ENCODE measurements around the gene NCOA3. TPM values are rescaled to one million over a fixed set of nuclear protein-coding genes. Genes with fewer than 3 reads are reported as not detected.
"Not testable (repeated sequence)": the region's sequence is repeated elsewhere in the genome, so short reads cannot be mapped to it uniquely, and the experiment has no call there.

Gene NCOA3
- polyA plus RNA-seq, 1 donor = 16.4 TPM

GRCh38 chr20:47580686-47581085 is 79.0 kb downstream of the NCOA3 start:
- H3K36me3 ChIP-seq (ENCODE audit: control insufficient read depth, insufficient read depth, low read length); H3K27ac ChIP-seq (ENCODE audit: low read length); DNase-seq; H3K9me3 ChIP-seq (ENCODE audit: control insufficient read depth, low read depth, low read length); H3K27me3 ChIP-seq (ENCODE audit: control insufficient read depth, insufficient read depth, low read length); H3K4me3 ChIP-seq (ENCODE audit: low read length): not testable (repeated sequence)
- 100% methylated on average over 1 of the region's 7 CpGs for WGBS (ENCODE audit: insufficient coverage, low lambda C conversion rate)
- peaks cover 16% of the 10 kb centered on the region for H3K4me1 ChIP-seq (ENCODE audit: control insufficient read depth, insufficient read depth, low read length)

GRCh38 chr20:47581090-47581489 is 79.4 kb downstream of the NCOA3 start:
- Histone ChIP-seq H3K36me3 (ENCODE audit: control insufficient read depth, insufficient read depth, low read length) (peaks cover 3% of the 10 kb centered on the region), H3K27ac (ENCODE audit: low read length) (no peak overlapping the region), H3K9me3 (ENCODE audit: control insufficient read depth, low read depth, low read length) (no peaks in the 10 kb centered on the region), H3K27me3 (ENCODE audit: control insufficient read depth, insufficient read depth, low read length) (no peaks in the 10 kb centered on the region), H3K4me3 (ENCODE audit: low read length) (no peak overlapping the region), H3K4me1 (ENCODE audit: control insufficient read depth, insufficient read depth, low read length) (peaks cover 11% of the 10 kb centered on the region)
- no peak for DNase-seq
- 67% methylated on average over 1 of the region's 2 CpGs for WGBS (ENCODE audit: insufficient coverage, low lambda C conversion rate)

- Histone ChIP-seq H3K4me1 (ENCODE audit: control insufficient read depth, insufficient read depth, low read length) (no peaks in the 10 kb centered on the region), H3K9me3 (ENCODE audit: control insufficient read depth, low read depth, low read length) (no peaks in the 10 kb centered on the region), H3K36me3 (ENCODE audit: control insufficient read depth, insufficient read depth, low read length) (peaks cover 3% of the 10 kb centered on the region), H3K4me3 (ENCODE audit: low read length) (no peak overlapping the region), H3K27me3 (ENCODE audit: control insufficient read depth, insufficient read depth, low read length) (no peaks in the 10 kb centered on the region), H3K27ac (ENCODE audit: low read length) (no peak overlapping the region)
- no peak for DNase-seq
- no CpG with 5 or more reads among the region's 2 CpGs for WGBS (ENCODE audit: insufficient coverage, low lambda C conversion rate)
Measured at GRCh38 chr20:47583551-47583950, 81.9 kb downstream of the NCOA3 start.

- Histone ChIP-seq H3K36me3 (ENCODE audit: control insufficient read depth, insufficient read depth, low read length) (peaks cover 3% of the 10 kb centered on the region), H3K9me3 (ENCODE audit: control insufficient read depth, low read depth, low read length) (no peaks in the 10 kb centered on the region)
- 93% methylated on average over 2 of the region's 10 CpGs for WGBS (ENCODE audit: insufficient coverage, low lambda C conversion rate)
Measured at GRCh38 chr20:47585087-47585747, 83.5 kb downstream of the NCOA3 start.

GRCh38 chr20:47586649-47587294 is 85.1 kb downstream of the NCOA3 start:
- no peak for DNase-seq
- Histone ChIP-seq H3K36me3 (ENCODE audit: control insufficient read depth, insufficient read depth, low read length) (peaks cover 3% of the 10 kb centered on the region), H3K27me3 (ENCODE audit: control insufficient read depth, insufficient read depth, low read length) (no peaks in the 10 kb centered on the region), H3K4me3 (ENCODE audit: low read length) (no peak overlapping the region), H3K9me3 (ENCODE audit: control insufficient read depth, low read depth, low read length) (no peaks in the 10 kb centered on the region), H3K27ac (ENCODE audit: low read length) (no peak overlapping the region), H3K4me1 (ENCODE audit: control insufficient read depth, insufficient read depth, low read length) (no peaks in the 10 kb centered on the region)
- 86% methylated on average over 1 of the region's 6 CpGs for WGBS (ENCODE audit: insufficient coverage, low lambda C conversion rate)

More at GRCh38 chr20:47585087-47585747, 83.5 kb downstream of the NCOA3 start:
- no peak overlapping the region for H3K27ac ChIP-seq (ENCODE audit: low read length)
- H3K27me3 ChIP-seq (ENCODE audit: control insufficient read depth, insufficient read depth, low read length) = no peaks in the 10 kb centered on the region
- H3K4me1 ChIP-seq (ENCODE audit: control insufficient read depth, insufficient read depth, low read length) = no peaks in the 10 kb centered on the region
- H3K4me3 ChIP-seq (ENCODE audit: low read length) = no peak overlapping the region
- no peak for DNase-seq

GRCh38 chr20:47588158-47588557 is 86.5 kb downstream of the NCOA3 start:
- Histone ChIP-seq H3K27ac (ENCODE audit: low read length) (no peak overlapping the region), H3K9me3 (ENCODE audit: control insufficient read depth, low read depth, low read length) (no peaks in the 10 kb centered on the region), H3K4me1 (ENCODE audit: control insufficient read depth, insufficient read depth, low read length) (no peaks in the 10 kb centered on the region), H3K27me3 (ENCODE audit: control insufficient read depth, insufficient read depth, low read length) (no peaks in the 10 kb centered on the region), H3K36me3 (ENCODE audit: control insufficient read depth, insufficient read depth, low read length) (peaks cover 3% of the 10 kb centered on the region), H3K4me3 (ENCODE audit: low read length) (no peak overlapping the region)
- WGBS (ENCODE audit: insufficient coverage, low lambda C conversion rate) = no CpG with 5 or more reads among the region's 8 CpGs
- DNase-seq = no peak

GRCh38 chr20:47591231-47591630 is 89.5 kb downstream of the NCOA3 start:
- Histone ChIP-seq H3K4me3 (ENCODE audit: low read length) (no peak overlapping the region), H3K9me3 (ENCODE audit: control insufficient read depth, low read depth, low read length) (no peaks in the 10 kb centered on the region)
- WGBS (ENCODE audit: insufficient coverage, low lambda C conversion rate) = 83% methylated on average over 1 of the region's 1 CpG

GRCh38 chr20:47594157-47594556 is 92.5 kb downstream of the NCOA3 start:
- no peak overlapping the region for H3K27ac ChIP-seq (ENCODE audit: low read length)
- H3K27me3 ChIP-seq (ENCODE audit: control insufficient read depth, insufficient read depth, low read length) = no peaks in the 10 kb centered on the region
- DNase-seq = no peak
- no peaks in the 10 kb centered on the region for H3K9me3 ChIP-seq (ENCODE audit: control insufficient read depth, low read depth, low read length)
- H3K36me3 ChIP-seq (ENCODE audit: control insufficient read depth, insufficient read depth, low read length) = no peaks in the 10 kb centered on the region
- H3K4me3 ChIP-seq (ENCODE audit: low read length) = no peak overlapping the region
- WGBS (ENCODE audit: insufficient coverage, low lambda C conversion rate) = 92% methylated on average over 2 of the region's 6 CpGs
- no peaks in the 10 kb centered on the region for H3K4me1 ChIP-seq (ENCODE audit: control insufficient read depth, insufficient read depth, low read length)

More at GRCh38 chr20:47591231-47591630, 89.5 kb downstream of the NCOA3 start:
- no peak for DNase-seq
- Histone ChIP-seq H3K27ac (ENCODE audit: low read length) (no peak overlapping the region), H3K27me3 (ENCODE audit: control insufficient read depth, insufficient read depth, low read length) (no peaks in the 10 kb centered on the region), H3K4me1 (ENCODE audit: control insufficient read depth, insufficient read depth, low read length) (no peaks in the 10 kb centered on the region), H3K36me3 (ENCODE audit: control insufficient read depth, insufficient read depth, low read length) (no peaks in the 10 kb centered on the region)

- H3K9me3 ChIP-seq (ENCODE audit: control insufficient read depth, low read depth, low read length); H3K4me3 ChIP-seq (ENCODE audit: low read length); H3K27me3 ChIP-seq (ENCODE audit: control insufficient read depth, insufficient read depth, low read length); H3K27ac ChIP-seq (ENCODE audit: low read length); H3K36me3 ChIP-seq (ENCODE audit: control insufficient read depth, insufficient read depth, low read length); H3K4me1 ChIP-seq (ENCODE audit: control insufficient read depth, insufficient read depth, low read length); DNase-seq: not testable (repeated sequence)
- WGBS (ENCODE audit: insufficient coverage, low lambda C conversion rate) = no CpG with 5 or more reads among the region's 10 CpGs
Measured at GRCh38 chr20:47595138-47595537, 93.5 kb downstream of the NCOA3 start.

- DNase-seq = no peak
- Histone ChIP-seq H3K4me3 (ENCODE audit: low read length) (no peak overlapping the region), H3K27me3 (ENCODE audit: control insufficient read depth, insufficient read depth, low read length) (no peaks in the 10 kb centered on the region), H3K9me3 (ENCODE audit: control insufficient read depth, low read depth, low read length) (no peaks in the 10 kb centered on the region), H3K27ac (ENCODE audit: low read length) (no peak overlapping the region), H3K36me3 (ENCODE audit: control insufficient read depth, insufficient read depth, low read length) (no peaks in the 10 kb centered on the region), H3K4me1 (ENCODE audit: control insufficient read depth, insufficient read depth, low read length) (no peaks in the 10 kb centered on the region)
- 42% methylated on average over 5 of the region's 6 CpGs for WGBS (ENCODE audit: insufficient coverage, low lambda C conversion rate)
Measured at GRCh38 chr20:47596003-47596571, 94.4 kb downstream of the NCOA3 start.

All from large intestine (tissue), 3 donors.